K562 (cell line): ENCODE data around the gene CKMT2. TPM values are rescaled to one million over a fixed set of nuclear protein-coding genes. Genes with fewer than 3 reads are reported as not detected.
A peak's percentile ranks its signal among the peaks of the same experiment; 100 is the strongest.

ENCODE experiments used
- POLR3A ChIP-seq: IDR thresholded peaks from 2 replicates; pipeline ENCODE4 v1.6.1; 2011; ENCODE audit warnings: borderline replicate concordance, mild to moderate bottlenecking, moderate library complexity; ENCODE audit not compliant: insufficient read length, insufficient read depth; ENCODE audit errors: extremely low read depth
- RNF219 ChIP-seq: fragments of 250-450 bp; sonication (Bioruptor Pico); IDR thresholded peaks from 2 replicates; pipeline ENCODE4 v1.5.0; 2022; ENCODE audit warnings: mild to moderate bottlenecking
- SAFB2 ChIP-seq: fragments of 200-400 bp; formaldehyde crosslinking; IDR thresholded peaks from 2 replicates; pipeline ENCODE4 v1.6.1; 2018; ENCODE audit warnings: borderline replicate concordance, low read length, low read depth, moderate library complexity; ENCODE audit not compliant: severe bottlenecking
- SFPQ ChIP-seq: fragments of 200-400 bp; formaldehyde crosslinking; IDR thresholded peaks from 2 replicates; pipeline ENCODE4 v1.6.1; 2017; ENCODE audit warnings: mild to moderate bottlenecking, low read depth, low read length, moderate library complexity
- SIN3A ChIP-seq, 2 experiments: fragments of 150-350 bp in 1 of 2; IDR thresholded peaks; 2 replicates each; pipeline ENCODE4 v1.6.1; 2011 to 2016; ENCODE audit warnings: borderline replicate concordance in 2 of 2, low read depth in 2 of 2, low read length in 2 of 2, mild to moderate bottlenecking in 2 of 2, moderate library complexity in 2 of 2; ENCODE audit not compliant: control insufficient read depth in 1 of 2
- UBTF ChIP-seq, 2 experiments: IDR thresholded peaks; 2 replicates each; pipeline ENCODE4 v1.6.1; 2012; ENCODE audit warnings: improper control_type of control experiment in 2 of 2, low read depth in 2 of 2, low read length in 2 of 2, borderline replicate concordance in 1 of 2
- ZEB2 ChIP-seq: fragments of 450-650 bp; IDR thresholded peaks from 2 replicates; pipeline ENCODE4 v1.6.1; 2016
- ZNF407 ChIP-seq: fragments of 450-650 bp; IDR thresholded peaks from 2 replicates; pipeline ENCODE4 v1.6.1; 2016; ENCODE audit warnings: low read depth
- ZNF583 ChIP-seq: fragments of 250-450 bp; sonication (Bioruptor Pico); IDR thresholded peaks from 2 replicates; pipeline ENCODE4 v1.4.0; 2020
- ZNF668 ChIP-seq: fragments of 250-450 bp; sonication (Bioruptor Pico); IDR thresholded peaks from 2 replicates; pipeline ENCODE4 v1.8.0; 2022; ENCODE audit warnings: mild to moderate bottlenecking, inconsistent platforms
- polyA plus RNA-seq, 8 experiments: library from polyadenylated mRNA; depleted of rRNA in 4 of 8; stranded (reverse) in 5 of 8; unstranded in 3 of 8; fragments of >200 nt; fragmentation: Nextera tagmentation in 2 of 8; fragmentation: Illumina TruSeq in 1 of 8; extraction: Ambion mirVana in 2 of 8; extraction: Trizol in 1 of 8; gene quantifications; 2 replicates each; pipeline versions ENCODE4 v1.2.1 to v1.2.3, GENCODE V29; 2011 to 2014; ENCODE audit warnings: inconsistent platforms in 1 of 8, missing spikeins in 1 of 8
- total RNA-seq, 7 experiments: library from RNA; depleted of rRNA in 6 of 7; stranded (reverse); fragments of >200 nt in 6 of 7; fragmentation: Illumina TruSeq in 2 of 7; extraction: Trizol in 2 of 7; gene quantifications; 2 replicates each; pipeline versions ENCODE4 v1.2.1 to v1.2.3, GENCODE V29; 2011 to 2021; ENCODE audit warnings: low replicate concordance in 1 of 7

CKMT2 gene
- total and polyA plus RNA-seq, 9 of the 15 experiments (the other 6 are each of a cell fraction or from before 2014, with no cell fraction given), result 0.03 TPM; not detected in 8

- TF ChIP-seq SAFB2 (no peak), SIN3A (IDR thresholded peaks at IDR 0.05; ENCODE audit: borderline replicate concordance in 2 of 2, control insufficient read depth in 1 of 2, low read depth in 2 of 2, low read length in 2 of 2) (peak; percentile 67 to 80; a peak in 3 of 4 replicates), ZNF583 (CRISPR knock-in tag) (no peak), RNF219 (CRISPR knock-in tag) (no peak), UBTF (IDR thresholded peaks at IDR 0.05; ENCODE audit: borderline replicate concordance in 1 of 2, low read depth in 2 of 2, low read length in 2 of 2) (peak; percentile 68 to 74; a peak in 2 of 4 replicates), ZNF407 (no peak), ZNF668 (CRISPR knock-in tag) (no peak), SFPQ (no peak), POLR3A (no peak), ZEB2 (no peak)
These were observed 68.3 kb downstream of the CKMT2 start, which contains the start of gene ZCCHC9 (continued) for GRCh38 chr5:81301271-81302015.
